OCI-LY7 (cell line): ENCODE data around the gene MTG1.
"Not testable (repeated sequence)": the region's sequence is repeated elsewhere in the genome, so short reads cannot be mapped to it uniquely, and the experiment has no call there.

Experiments
- EZH2phosphoT487 ChIP-seq: fragments of 200-600 bp; sonication (generic); IDR thresholded peaks from 2 replicates; pipeline ENCODE4 v1.6.1; 2018; ENCODE audit warnings: low read depth, borderline replicate concordance, mild to moderate bottlenecking, mixed run types, antibody characterized with exemption, low read length, moderate library complexity, mixed read lengths
- TF ChIP-seq, protein P1 (sequence below): fragments of 200-600 bp; sonication (generic); conservative IDR thresholded peaks from 2 replicates; pipeline ENCODE4 v1.5.1; 2014; ENCODE audit warnings: mild to moderate bottlenecking, antibody characterized with exemption, low read length, moderate library complexity, mixed read lengths

- TF ChIP-seq, protein P1, sequence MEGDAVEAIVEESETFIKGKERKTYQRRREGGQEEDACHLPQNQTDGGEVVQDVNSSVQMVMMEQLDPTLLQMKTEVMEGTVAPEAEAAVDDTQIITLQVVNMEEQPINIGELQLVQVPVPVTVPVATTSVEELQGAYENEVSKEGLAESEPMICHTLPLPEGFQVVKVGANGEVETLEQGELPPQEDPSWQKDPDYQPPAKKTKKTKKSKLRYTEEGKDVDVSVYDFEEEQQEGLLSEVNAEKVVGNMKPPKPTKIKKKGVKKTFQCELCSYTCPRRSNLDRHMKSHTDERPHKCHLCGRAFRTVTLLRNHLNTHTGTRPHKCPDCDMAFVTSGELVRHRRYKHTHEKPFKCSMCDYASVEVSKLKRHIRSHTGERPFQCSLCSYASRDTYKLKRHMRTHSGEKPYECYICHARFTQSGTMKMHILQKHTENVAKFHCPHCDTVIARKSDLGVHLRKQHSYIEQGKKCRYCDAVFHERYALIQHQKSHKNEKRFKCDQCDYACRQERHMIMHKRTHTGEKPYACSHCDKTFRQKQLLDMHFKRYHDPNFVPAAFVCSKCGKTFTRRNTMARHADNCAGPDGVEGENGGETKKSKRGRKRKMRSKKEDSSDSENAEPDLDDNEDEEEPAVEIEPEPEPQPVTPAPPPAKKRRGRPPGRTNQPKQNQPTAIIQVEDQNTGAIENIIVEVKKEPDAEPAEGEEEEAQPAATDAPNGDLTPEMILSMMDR: not testable (repeated sequence)
- not testable (repeated sequence) for TF ChIP-seq EZH2phosphoT487
Observed at GRCh38 chr10:133367461-133367860, 26.5 kb upstream of the MTG1 start.
